HepG2 (cell line): ENCODE results near the gene FAM20A. TPM values are rescaled to one million over a fixed set of nuclear protein-coding genes. Genes with fewer than 3 reads are reported as not detected.
A peak's percentile ranks its signal among the peaks of the same experiment; 100 is the strongest.

Source experiments
- CCDC6 ChIP-seq: sonication (generic); formaldehyde crosslinking; IDR thresholded peaks from 2 replicates; pipeline ENCODE4 v1.8.1; 2022; ENCODE audit warnings: mild to moderate bottlenecking, missing genetic modification reagents, moderate library complexity
- CENPX ChIP-seq: sonication (generic); formaldehyde crosslinking; IDR thresholded peaks from 2 replicates; pipeline ENCODE4 v1.9.0; 2021; ENCODE audit warnings: mild to moderate bottlenecking, missing genetic modification reagents, moderate library complexity
- HNRNPH1 ChIP-seq: fragments of 200-400 bp; formaldehyde crosslinking; optimal IDR thresholded peaks from 2 replicates; pipeline ENCODE3; 2017; ENCODE audit warnings: mild to moderate bottlenecking, low read depth, low read length
- HNRNPL ChIP-seq: fragments of 200-400 bp; formaldehyde crosslinking; IDR thresholded peaks from 2 replicates; pipeline ENCODE4 v1.6.1; 2017; ENCODE audit warnings: mild to moderate bottlenecking, low read depth, low read length
- MBD4 ChIP-seq: IDR thresholded peaks from 2 replicates; pipeline ENCODE4 v1.6.1; 2012; ENCODE audit warnings: low read length, inconsistent platforms, borderline replicate concordance
- MYNN ChIP-seq: sonication (generic); formaldehyde crosslinking; IDR thresholded peaks from 2 replicates; pipeline ENCODE4 v1.4.0; 2020; ENCODE audit warnings: mild to moderate bottlenecking, low read depth, missing genetic modification reagents
- NFATC3 ChIP-seq: sonication (generic); formaldehyde crosslinking; IDR thresholded peaks from 2 replicates; pipeline ENCODE4 v1.5.1; 2020; ENCODE audit warnings: mild to moderate bottlenecking, missing genetic modification reagents
- RELA ChIP-seq: sonication (generic); formaldehyde crosslinking; IDR thresholded peaks from 2 replicates; pipeline ENCODE4 v1.4.0; 2020; ENCODE audit warnings: missing genetic modification reagents
- REPIN1 ChIP-seq: sonication (generic); formaldehyde crosslinking; IDR thresholded peaks from 2 replicates; pipeline ENCODE4 v1.8.0; 2022; ENCODE audit warnings: missing genetic modification reagents, low read depth, mild to moderate bottlenecking, borderline replicate concordance
- RFXAP ChIP-seq: sonication (generic); formaldehyde crosslinking; IDR thresholded peaks from 2 replicates; pipeline ENCODE4 v1.4.0; 2020; ENCODE audit warnings: missing genetic modification reagents, borderline replicate concordance
- RNF2 ChIP-seq: fragments of 450-650 bp; conservative IDR thresholded peaks from 2 replicates; pipeline ENCODE4 v1.6.1; 2016; ENCODE audit warnings: low read depth
- RORA ChIP-seq: sonication (generic); formaldehyde crosslinking; IDR thresholded peaks from 2 replicates; pipeline ENCODE4 v1.5.0; 2020; ENCODE audit warnings: mild to moderate bottlenecking, missing genetic modification reagents, moderate library complexity
- ZBTB42 ChIP-seq: sonication (generic); formaldehyde crosslinking; IDR thresholded peaks from 2 replicates; pipeline ENCODE4 v1.5.0; 2020; ENCODE audit warnings: mild to moderate bottlenecking, missing genetic modification reagents
- ZC3H4 ChIP-seq: sonication (generic); formaldehyde crosslinking; IDR thresholded peaks from 2 replicates; pipeline ENCODE4 v1.4.0; 2020; ENCODE audit warnings: missing genetic modification reagents, borderline replicate concordance
- ZNF326 ChIP-seq: sonication (generic); formaldehyde crosslinking; IDR thresholded peaks from 2 replicates; pipeline ENCODE4 v1.4.0; 2020; ENCODE audit warnings: missing genetic modification reagents, borderline replicate concordance
- ZNF343 ChIP-seq: sonication (generic); formaldehyde crosslinking; IDR thresholded peaks from 2 replicates; pipeline ENCODE4 v1.4.0; 2020; ENCODE audit warnings: mild to moderate bottlenecking, missing genetic modification reagents
- ZNF382 ChIP-seq: sonication (generic); formaldehyde crosslinking; IDR thresholded peaks from 2 replicates; pipeline ENCODE4 v1.5.0; 2020; ENCODE audit warnings: missing genetic modification reagents, mild to moderate bottlenecking, borderline replicate concordance
- ZNF552 ChIP-seq: sonication (generic); formaldehyde crosslinking; IDR thresholded peaks from 2 replicates; pipeline ENCODE4 v1.9.0; 2022; ENCODE audit warnings: missing genetic modification reagents, mild to moderate bottlenecking, borderline replicate concordance
- ZNF562 ChIP-seq: sonication (generic); formaldehyde crosslinking; IDR thresholded peaks from 2 replicates; pipeline ENCODE4 v1.8.0; 2022; ENCODE audit warnings: missing genetic modification reagents, borderline replicate concordance
- ZNF615 ChIP-seq: sonication (generic); formaldehyde crosslinking; IDR thresholded peaks from 2 replicates; pipeline ENCODE4 v1.5.0; 2020; ENCODE audit warnings: mild to moderate bottlenecking, missing genetic modification reagents, borderline replicate concordance
- ZNF629 ChIP-seq: sonication (generic); formaldehyde crosslinking; conservative IDR thresholded peaks from 2 replicates; pipeline ENCODE4 v1.5.0; 2020; ENCODE audit warnings: missing genetic modification reagents
- ZNF766 ChIP-seq: sonication (generic); formaldehyde crosslinking; IDR thresholded peaks from 2 replicates; pipeline ENCODE4 v1.5.0; 2020; ENCODE audit warnings: missing genetic modification reagents, borderline replicate concordance
- ZNF850 ChIP-seq: sonication (generic); formaldehyde crosslinking; conservative IDR thresholded peaks from 2 replicates; pipeline ENCODE4 v1.9.0; 2021; ENCODE audit warnings: mild to moderate bottlenecking, missing genetic modification reagents
- ZNF879 ChIP-seq: sonication (generic); formaldehyde crosslinking; IDR thresholded peaks from 2 replicates; pipeline ENCODE4 v1.8.1; 2023; ENCODE audit warnings: missing genetic modification reagents
- ZSCAN12 ChIP-seq: sonication (generic); formaldehyde crosslinking; IDR thresholded peaks from 2 replicates; pipeline ENCODE4 v1.9.0; 2021; ENCODE audit warnings: mild to moderate bottlenecking, missing genetic modification reagents
- polyA plus RNA-seq, 8 experiments: library from polyadenylated mRNA; depleted of rRNA in 3 of 8; stranded (reverse) in 7 of 8; unstranded in 1 of 8; fragments of >200 nt; fragmentation: Illumina TruSeq in 4 of 8; extraction: Trizol in 4 of 8; gene quantifications; 2 replicates each; pipeline versions ENCODE4 v1.2.1 to v1.2.3, GENCODE V29; 2011 to 2016; ENCODE audit warnings: low read depth in 4 of 8, missing spikeins in 1 of 8, mixed read lengths in 1 of 8; ENCODE audit not compliant: insufficient read depth in 1 of 8
- total RNA-seq, 5 experiments: library from RNA; depleted of rRNA; stranded (reverse); fragments of >200 nt; fragmentation: Illumina TruSeq; extraction: Trizol; gene quantifications; 2 replicates each; pipeline ENCODE4 v1.2.3, GENCODE V29; 2016; ENCODE audit warnings: low read depth in 1 of 5
- TF ChIP-seq, protein P1 (sequence below): sonication (generic); formaldehyde crosslinking; IDR thresholded peaks from 2 replicates; pipeline ENCODE4 v1.5.0; 2020; ENCODE audit warnings: mild to moderate bottlenecking, missing genetic modification reagents
- TF ChIP-seq, protein P2 (sequence below): sonication (generic); formaldehyde crosslinking; IDR thresholded peaks from 2 replicates; pipeline ENCODE4 v1.4.0; 2020; ENCODE audit warnings: missing genetic modification reagents
- TF ChIP-seq, protein P3 (sequence below): sonication (generic); formaldehyde crosslinking; IDR thresholded peaks from 2 replicates; pipeline ENCODE4 v1.8.0; 2022; ENCODE audit warnings: mild to moderate bottlenecking, missing genetic modification reagents, moderate library complexity
- TF ChIP-seq, protein P4 (sequence below): IDR thresholded peaks from 2 replicates; pipeline ENCODE4 v1.6.1; 2012; ENCODE audit warnings: inconsistent platforms

Gene FAM20A
- total and polyA plus RNA-seq, 2 of the 13 experiments (the other 11 are each of a cell fraction or from before 2014, with no cell fraction given) = 9.3 to 20.7 TPM

DNA sequence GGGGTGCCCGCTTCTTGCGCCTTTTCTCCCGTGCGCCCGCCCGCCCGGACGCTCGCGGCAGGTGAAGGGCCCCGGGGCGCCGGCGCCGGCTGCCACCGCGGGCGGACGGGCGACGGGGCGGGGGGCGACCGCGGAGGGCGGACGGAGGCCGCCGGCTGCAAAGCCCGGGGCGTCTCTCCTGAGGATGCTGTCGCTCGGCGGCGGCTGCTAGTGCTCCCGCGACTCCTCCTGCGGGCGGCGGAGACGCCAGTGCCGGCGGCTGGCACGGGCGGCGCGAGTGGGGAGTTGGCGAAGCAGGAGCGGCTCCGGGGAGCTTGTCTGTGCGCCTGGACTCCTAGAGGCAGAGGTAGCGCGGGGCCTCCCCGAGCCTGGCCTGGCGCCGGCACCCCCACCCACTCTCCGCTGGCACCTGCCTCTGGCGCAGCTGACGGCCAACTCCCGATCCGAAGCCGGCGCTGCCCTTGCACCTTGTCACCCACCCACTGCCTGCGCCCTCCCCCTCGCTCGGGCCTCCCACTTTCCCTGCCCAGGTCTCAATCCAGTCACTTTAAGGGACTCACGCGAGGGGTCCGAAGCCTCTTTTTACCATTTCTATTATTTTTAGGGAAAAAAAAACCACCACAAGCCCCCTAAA lies at the start of gene FAM20A (continued):
- TF ChIP-seq, protein P1, sequence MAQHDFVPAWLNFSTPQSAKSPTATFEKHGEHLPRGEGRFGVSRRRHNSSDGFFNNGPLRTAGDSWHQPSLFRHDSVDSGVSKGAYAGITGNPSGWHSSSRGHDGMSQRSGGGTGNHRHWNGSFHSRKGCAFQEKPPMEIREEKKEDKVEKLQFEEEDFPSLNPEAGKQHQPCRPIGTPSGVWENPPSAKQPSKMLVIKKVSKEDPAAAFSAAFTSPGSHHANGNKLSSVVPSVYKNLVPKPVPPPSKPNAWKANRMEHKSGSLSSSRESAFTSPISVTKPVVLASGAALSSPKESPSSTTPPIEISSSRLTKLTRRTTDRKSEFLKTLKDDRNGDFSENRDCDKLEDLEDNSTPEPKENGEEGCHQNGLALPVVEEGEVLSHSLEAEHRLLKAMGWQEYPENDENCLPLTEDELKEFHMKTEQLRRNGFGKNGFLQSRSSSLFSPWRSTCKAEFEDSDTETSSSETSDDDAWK = no peak
- no peak for TF ChIP-seq ZNF382 (CRISPR knock-in tag)
- TF ChIP-seq ZNF562 = no peak
- no peak for TF ChIP-seq ZNF766 (CRISPR knock-in tag)
- no peak for TF ChIP-seq RORA (CRISPR knock-in tag)
- TF ChIP-seq, protein P2, sequence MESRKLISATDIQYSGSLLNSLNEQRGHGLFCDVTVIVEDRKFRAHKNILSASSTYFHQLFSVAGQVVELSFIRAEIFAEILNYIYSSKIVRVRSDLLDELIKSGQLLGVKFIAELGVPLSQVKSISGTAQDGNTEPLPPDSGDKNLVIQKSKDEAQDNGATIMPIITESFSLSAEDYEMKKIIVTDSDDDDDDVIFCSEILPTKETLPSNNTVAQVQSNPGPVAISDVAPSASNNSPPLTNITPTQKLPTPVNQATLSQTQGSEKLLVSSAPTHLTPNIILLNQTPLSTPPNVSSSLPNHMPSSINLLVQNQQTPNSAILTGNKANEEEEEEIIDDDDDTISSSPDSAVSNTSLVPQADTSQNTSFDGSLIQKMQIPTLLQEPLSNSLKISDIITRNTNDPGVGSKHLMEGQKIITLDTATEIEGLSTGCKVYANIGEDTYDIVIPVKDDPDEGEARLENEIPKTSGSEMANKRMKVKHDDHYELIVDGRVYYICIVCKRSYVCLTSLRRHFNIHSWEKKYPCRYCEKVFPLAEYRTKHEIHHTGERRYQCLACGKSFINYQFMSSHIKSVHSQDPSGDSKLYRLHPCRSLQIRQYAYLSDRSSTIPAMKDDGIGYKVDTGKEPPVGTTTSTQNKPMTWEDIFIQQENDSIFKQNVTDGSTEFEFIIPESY (CRISPR knock-in tag) = no peak
- no peak for TF ChIP-seq RNF2
- no peak for TF ChIP-seq ZNF879 (CRISPR knock-in tag)
- TF ChIP-seq ZC3H4 (CRISPR knock-in tag) = no peak
- TF ChIP-seq ZNF629 = no peak
- TF ChIP-seq ZNF615 = no peak
- peak; percentile 83 for TF ChIP-seq HNRNPL
- TF ChIP-seq, protein P3, sequence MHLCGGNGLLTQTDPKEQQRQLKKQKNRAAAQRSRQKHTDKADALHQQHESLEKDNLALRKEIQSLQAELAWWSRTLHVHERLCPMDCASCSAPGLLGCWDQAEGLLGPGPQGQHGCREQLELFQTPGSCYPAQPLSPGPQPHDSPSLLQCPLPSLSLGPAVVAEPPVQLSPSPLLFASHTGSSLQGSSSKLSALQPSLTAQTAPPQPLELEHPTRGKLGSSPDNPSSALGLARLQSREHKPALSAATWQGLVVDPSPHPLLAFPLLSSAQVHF = no peak
- TF ChIP-seq ZNF343 (CRISPR knock-in tag) = no peak
- no peak for TF ChIP-seq RFXAP (CRISPR knock-in tag)
- TF ChIP-seq MYNN (CRISPR knock-in tag) = no peak
- TF ChIP-seq MBD4 = no peak
- peak; percentile 21; the same call in 1 of the 2 replicates for TF ChIP-seq REPIN1 (CRISPR knock-in tag)
- TF ChIP-seq ZSCAN12 (CRISPR knock-in tag) = no peak
- TF ChIP-seq CCDC6 = peak; percentile 40; the same call in 1 of the 2 replicates
- no peak for TF ChIP-seq ZBTB42 (CRISPR knock-in tag)
- TF ChIP-seq HNRNPH1 = no peak
- no peak for TF ChIP-seq CENPX (CRISPR knock-in tag)
- no peak for TF ChIP-seq ZNF326 (CRISPR knock-in tag)
- no peak for TF ChIP-seq ZNF850 (CRISPR knock-in tag)
- TF ChIP-seq, protein P4, sequence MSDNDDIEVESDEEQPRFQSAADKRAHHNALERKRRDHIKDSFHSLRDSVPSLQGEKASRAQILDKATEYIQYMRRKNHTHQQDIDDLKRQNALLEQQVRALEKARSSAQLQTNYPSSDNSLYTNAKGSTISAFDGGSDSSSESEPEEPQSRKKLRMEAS = peak; percentile 49
- TF ChIP-seq ZNF552 = no peak
- TF ChIP-seq NFATC3 (CRISPR knock-in tag) = no peak
- TF ChIP-seq RELA (CRISPR knock-in tag) = no peak
